ENCODE data around the gene THUMPD3.
A peak's percentile ranks its signal among the peaks of the same experiment; 100 is the strongest.

THUMPD3 gene

GRCh38 chr3:9362731-9363530 is at the start of gene THUMPD3:
THUMPD3 (plus strand) TSS chr3:9363054; CDS start chr3:9365069, 2,015 bp downstream.
- peak; percentile 93 for DNase-seq

DNA sequence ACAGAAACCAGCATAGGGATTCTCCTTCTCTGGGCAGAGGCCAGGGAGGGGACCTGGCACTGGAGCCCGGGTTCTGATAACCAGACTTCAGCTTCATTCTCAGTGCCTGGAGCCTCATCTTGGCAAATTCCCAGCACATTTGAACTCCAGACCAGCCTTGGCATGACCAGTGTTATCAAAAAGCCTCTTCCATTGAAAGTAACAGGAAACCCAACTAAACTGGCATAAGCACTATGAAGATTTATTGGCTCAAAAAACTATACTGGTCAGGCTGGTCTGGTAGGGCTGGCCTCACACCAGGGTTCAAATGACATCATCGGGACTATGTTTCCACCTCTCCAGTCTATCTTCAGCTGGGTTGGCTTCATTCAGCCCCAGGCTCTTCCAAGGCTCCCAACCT is 48.1 kb upstream of the THUMPD3 start:
- no peak for DNase-seq

- DNase-seq: peak; percentile 75
These were observed 45.9 kb upstream of the THUMPD3 start for GRCh38 chr3:9316881-9317361.

DNA sequence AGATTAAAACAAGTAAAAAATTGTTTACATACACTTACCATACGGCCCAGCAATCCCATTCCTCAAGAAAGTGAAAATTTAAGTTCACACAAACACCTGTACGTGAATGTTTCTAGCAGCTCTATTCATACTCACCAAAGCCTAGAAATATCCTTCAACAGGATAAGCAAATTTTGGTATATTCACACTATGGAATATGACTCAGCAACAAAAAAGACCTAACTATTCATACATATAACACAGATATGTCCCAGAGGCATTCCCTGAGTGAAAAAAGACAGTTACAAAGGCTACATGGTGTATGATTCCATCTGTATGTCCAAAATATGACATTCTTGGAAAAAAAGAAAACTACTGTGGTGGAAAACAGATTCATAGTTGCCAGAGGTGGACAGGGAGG is 40.1 kb upstream of the THUMPD3 start:
- DNase-seq: no peak

DNA sequence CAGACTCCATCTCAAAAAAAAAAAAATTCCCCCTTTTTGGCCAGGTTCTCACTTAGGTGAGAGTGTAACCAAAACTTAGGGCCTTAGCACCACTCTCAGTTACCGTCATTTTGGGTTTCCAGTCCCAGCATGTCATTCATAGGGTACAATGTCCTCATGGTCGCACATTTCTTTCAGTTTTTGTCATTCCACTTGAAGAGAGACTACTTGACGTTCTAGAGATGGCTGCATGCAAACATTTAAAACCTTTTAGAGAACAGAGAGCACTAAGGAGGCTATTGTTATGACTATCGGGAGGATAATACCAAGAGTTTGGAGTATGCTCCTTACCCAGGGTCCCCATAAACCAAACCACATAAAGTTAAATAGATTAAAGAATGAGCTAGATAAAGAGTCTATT is 37.9 kb upstream of the THUMPD3 start:
- DNase-seq: no peak

GRCh38 chr3:9327578-9327977 is 35.3 kb upstream of the THUMPD3 start:
- DNase-seq: no peak

- DNase-seq: no peak
These were observed 32.6 kb upstream of the THUMPD3 start for GRCh38 chr3:9330166-9330703.

GRCh38 chr3:9331171-9331570 is 31.7 kb upstream of the THUMPD3 start:
- DNase-seq: no peak

- no peak for DNase-seq
These were observed 30.4 kb upstream of the THUMPD3 start for GRCh38 chr3:9332250-9333030.

GRCh38 chr3:9339761-9340471 is 22.9 kb upstream of the THUMPD3 start:
- DNase-seq: no peak

- peak; percentile 64 for DNase-seq
These were observed 22.4 kb upstream of the THUMPD3 start for GRCh38 chr3:9340472-9340902.

DNA sequence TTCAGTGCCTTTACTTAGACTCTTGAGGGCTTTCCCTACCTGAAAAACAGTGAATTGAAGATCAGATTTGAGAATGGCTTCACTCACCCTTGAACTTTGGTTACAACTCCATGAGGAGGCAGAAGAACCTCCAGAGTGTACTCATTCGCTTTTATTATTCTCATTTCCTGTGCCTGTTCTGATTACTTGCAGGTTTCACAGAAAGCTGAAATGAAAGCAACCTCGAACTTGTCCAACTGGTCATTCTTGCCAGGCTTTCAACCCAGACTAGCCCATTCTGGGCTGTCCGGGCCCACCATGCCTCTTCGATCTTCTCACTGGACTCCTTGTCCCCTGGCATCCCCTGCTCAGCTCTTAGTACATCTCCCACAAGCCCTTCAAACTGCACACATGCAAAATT is 20.2 kb upstream of the THUMPD3 start:
- no peak for DNase-seq

GRCh38 chr3:9343115-9343514 is 19.7 kb upstream of the THUMPD3 start:
- no peak for DNase-seq

- no peak for DNase-seq
These were observed 17.8 kb upstream of the THUMPD3 start for GRCh38 chr3:9345041-9345440.

GRCh38 chr3:9346141-9346540 is 16.7 kb upstream of the THUMPD3 start:
- no peak for DNase-seq

DNA sequence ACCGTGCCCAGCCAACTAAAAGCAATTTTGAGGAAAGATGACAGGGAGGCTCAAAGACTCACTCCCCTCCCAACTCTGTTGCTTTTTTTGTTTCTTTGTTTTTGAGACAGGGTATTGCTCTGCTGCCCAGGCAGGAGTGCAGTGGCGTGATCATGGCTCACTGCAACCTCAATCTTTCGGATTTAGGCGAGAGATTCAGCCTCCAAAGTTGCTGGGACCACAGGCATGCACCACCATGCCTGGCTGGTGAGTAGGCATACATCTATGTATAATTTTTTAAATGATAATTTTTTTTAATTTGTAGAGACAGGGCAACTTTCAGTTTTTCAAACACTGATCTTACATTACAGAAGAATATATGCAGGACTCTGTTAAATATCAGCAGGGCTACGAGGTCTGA is 15.8 kb upstream of the THUMPD3 start:
- peak; percentile 57 for DNase-seq

GRCh38 chr3:9347887-9348286 is 15.0 kb upstream of the THUMPD3 start:
- DNase-seq: peak; percentile 68

GRCh38 chr3:9349321-9350117 is 13.3 kb upstream of the THUMPD3 start:
- peak; percentile 83 for DNase-seq

DNA sequence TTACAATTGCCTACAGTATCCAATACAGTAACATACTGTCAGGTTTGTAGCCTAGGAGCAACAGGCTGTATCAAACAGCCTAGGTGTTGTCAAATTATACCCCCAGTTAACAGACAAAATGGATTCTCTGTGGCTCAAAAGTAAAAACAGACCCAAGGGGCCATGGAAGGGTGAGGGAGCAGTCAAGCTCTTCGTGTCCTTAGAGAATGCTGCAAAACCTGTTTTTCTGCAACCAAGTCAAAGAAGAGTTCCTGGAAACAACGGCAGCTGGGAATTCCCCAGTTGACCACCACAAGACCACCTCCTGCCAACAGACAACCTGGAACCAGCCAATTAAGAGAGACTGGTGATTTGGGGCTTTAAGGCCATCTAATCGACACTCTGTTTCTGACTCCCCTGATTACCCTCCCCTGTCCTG is 11.1 kb upstream of the THUMPD3 start:
- no peak for DNase-seq

- peak; percentile 56 for DNase-seq
These were observed 9.7 kb upstream of the THUMPD3 start for GRCh38 chr3:9352917-9353752.
